Fibroblast of peridontal ligament (primary cell): ENCODE results near the gene LMF1.

ENCODE experiments used
- DNase-seq: peaks from one replicate; pipeline ENCODE4 v3.0.0-alpha.2; 2010; ENCODE audit errors: extremely low read depth

Gene LMF1

DNA sequence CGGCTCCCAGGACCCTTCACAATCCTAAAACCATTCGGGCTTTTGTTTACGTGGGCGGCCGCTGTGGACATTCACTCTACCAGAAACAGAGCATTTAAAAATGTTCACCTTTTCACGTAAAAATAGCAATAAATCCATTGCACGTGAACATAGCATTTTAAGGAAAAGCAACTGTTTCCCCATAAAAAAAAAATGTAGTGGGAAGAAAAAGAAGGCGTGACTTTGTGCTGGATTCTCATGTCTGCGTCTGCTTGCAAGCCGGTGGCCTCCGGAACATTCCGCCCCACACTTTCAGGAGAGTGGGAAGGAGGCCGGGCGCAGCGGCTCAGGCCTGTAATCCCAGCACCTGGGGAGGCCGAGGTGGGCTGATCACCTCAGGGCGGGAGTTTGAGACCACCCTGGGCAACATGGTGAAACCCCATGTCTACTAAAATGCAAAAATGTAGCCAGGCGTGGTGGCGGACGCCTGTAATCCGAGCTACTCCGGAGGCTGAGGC lies 156.8 kb downstream of the LMF1 start:
- DNase-seq = no peak

DNA sequence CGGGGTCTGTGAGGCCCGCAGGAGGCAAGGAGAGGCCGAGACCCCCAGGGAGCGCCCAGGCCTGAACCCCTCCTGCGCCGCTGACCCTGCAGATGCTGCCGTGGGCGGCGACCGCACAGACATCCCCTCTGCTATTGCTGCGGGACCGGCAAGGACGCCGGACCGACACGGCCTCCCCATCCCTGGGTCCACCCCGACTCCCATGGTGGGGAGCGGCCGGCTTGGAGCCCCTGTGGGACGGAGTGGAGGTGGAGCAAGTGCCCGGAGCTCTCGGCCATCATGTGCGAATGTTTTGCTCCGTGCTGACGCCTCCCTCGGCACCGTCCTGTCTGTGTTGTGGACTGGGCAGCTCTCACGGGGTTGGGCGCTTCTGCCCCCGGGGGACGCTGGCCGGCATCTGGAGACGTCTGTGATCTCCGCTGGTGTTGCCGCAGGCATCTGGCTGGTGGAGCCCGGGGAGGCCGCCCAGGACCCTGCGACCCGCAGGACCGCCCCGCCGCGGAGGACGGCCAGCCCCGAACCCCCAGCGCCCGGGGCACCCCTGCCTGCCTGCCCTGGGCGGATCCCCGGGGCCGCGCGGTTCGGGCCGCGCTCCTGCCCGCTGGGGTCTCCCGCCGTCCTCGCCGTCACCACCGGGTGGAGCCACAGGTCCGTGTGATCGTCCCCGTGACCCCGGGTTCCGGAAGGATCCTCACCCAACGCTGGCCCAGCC lies 157.4 kb downstream of the LMF1 start:
- DNase-seq = peak; percentile 17

DNA sequence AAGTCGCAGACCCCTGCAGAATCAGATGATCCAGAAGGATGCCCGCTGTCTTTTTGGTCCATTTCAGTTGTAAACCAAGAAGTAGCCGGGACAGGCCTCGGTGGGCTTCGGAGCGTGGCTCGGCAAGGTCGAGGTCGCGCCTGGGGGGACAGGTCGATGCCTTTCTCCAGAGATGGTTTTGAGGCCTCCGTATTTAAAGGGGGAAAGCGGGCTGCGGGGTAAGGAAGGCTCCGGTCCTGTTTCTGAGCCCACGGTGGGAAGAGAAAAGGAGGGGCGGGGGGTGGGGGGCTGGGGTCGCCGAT lies 162.7 kb downstream of the LMF1 start:
- DNase-seq = no peak

DNA sequence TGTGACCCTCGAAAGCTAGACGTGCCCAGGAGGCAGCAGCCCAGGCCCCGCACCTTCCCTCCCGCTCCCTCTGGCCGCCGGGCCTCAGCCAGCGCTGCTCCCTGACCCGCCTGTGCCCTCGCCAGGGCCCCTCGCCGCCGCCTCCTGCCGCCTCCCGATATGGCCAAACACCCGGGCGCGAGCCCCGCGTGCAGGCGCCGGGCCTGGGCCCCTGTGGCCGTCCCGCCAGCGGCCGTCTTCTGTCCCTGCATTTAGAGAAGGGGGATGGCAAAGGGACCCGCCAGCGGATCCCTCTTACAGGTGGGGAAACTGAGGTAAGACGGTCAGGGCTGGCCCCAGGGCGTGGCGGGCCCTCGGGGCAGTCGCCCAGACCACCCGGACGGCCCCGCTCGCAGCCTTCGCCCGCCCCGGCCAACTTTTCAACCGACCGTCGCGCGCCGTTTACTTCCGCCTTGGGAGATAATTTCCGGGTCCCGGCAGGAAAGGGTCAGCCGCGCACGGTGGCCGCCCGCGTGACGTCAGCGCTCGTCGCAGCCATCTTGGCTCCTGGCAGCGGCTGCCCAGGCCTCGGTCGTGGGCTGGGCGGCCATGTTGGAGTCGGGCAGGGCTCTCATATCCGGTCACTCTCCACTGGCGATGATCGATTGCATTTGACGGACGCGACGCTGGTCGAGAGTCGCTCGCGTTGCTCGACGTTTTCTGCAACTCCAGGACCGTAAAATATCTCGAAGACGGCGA lies 163.3 kb downstream of the LMF1 start:
- DNase-seq = peak; percentile 84

DNA sequence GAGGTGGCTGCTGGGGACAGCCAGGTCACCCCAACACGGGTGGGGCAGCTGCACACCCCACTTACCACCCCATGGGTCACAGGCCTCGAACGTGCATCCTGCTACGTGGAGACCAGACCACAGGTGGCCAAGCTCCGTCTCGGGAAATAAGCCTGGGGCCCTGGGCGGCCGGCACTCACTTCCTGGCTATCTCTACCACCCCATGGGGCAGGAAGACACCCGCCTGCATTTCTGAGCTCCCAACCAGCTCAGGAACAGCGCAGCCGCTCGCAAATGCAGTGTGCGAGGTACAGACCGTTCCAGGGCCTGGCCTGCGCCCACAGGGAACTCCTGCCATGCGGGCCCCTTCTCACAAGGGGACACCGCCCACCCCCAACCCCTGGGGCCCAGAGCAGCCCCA lies 165.3 kb downstream of the LMF1 start:
- DNase-seq = no peak

DNA sequence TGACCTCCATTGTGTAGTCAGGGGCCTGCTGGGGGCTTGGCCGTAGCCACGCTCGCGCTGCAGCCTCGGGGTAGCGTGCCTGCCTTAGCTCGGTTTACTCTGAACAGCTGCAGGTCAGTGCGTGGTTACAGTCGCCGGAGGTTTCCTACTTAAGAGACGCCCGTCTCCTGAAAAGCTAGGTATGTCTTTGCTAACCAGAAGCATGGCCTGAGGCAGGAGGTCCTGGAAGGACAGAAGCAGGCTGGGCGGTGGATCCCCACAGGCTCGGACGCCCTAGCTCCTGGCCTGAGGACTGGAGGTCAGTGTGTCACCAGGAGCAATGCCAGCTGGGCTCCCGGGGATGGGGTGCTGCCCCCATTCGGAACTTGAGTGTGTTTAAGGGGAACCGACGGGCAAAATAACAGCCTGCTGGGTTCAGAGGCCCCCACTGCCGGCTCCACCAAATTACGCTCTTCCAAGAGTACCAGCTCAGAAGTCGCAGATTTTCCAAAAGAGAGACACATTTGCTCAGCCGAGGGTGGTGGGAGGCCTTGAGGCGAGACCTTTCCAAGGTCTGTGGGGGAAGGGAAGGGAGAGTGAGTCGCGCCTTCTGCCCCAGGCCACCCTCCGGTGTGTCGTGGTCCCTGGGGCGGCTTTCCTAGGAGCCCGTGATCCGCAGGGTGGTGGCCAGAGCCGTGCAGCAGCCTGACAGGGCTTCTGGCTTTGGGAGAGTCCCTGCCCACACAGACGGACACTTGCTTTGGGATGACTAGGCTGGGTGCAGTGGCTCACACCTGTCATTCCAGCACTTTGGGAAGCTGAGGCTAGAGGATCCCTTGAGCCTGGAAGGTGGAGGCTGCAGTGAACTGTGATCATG lies 166.4 kb downstream of the LMF1 start:
- DNase-seq = no peak

DNA sequence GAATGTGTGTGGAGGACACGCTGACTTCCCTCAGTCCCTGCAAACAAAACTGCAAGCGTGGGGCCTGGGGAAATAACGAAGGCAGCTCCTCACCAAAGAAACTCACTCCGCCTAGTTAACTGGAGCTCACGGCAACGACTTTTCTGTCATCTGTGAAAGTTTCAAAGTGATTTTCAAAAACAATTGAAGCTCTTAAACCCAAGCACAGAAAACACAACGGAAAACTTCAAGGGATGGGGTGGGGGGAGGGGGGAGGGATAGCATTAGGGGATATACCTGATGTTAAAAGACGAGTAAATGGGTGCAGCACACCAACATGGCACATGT lies 167.1 kb downstream of the LMF1 start:
- no peak for DNase-seq
